Activated B cell treated with CpG ODN at 0.5 μM for 24 hours (primary cell): ENCODE measurements around the gene BCL6B. TPM values are rescaled to one million over a fixed set of nuclear protein-coding genes. Genes with fewer than 3 reads are reported as not detected.

Experiments used
- ATAC-seq: fragments of 200-7000 bp; cut with Tn5 transposase; one replicate; pipeline ENCODE4 v1.10.0; 2021; ENCODE audit warnings: low read depth, mild to moderate bottlenecking, moderate library complexity
- CTCF ChIA-PET: fragments of 350-600 bp; sonication (Branson Sonifier 250); formaldehyde crosslinking; loops from one replicate; lab custom pipeline; 2021; ENCODE audit warnings: antibody characterized with exemption; lab: Charles Lee
- POLR2A ChIA-PET: fragments of 350-600 bp; sonication (Branson Sonifier 250); formaldehyde crosslinking; loops from one replicate; lab custom pipeline; 2021; ENCODE audit warnings: antibody characterized with exemption; lab: Charles Lee
- DNase-seq: peaks from one replicate; pipeline ENCODE4 v3.0.0; 2022
- H3K27ac Mint-ChIP-seq: one replicate; pipeline ENCODE4 v1.8.0; 2020; ENCODE audit warnings: mixed read lengths
- H3K27me3 Mint-ChIP-seq: one replicate; pipeline ENCODE4 v1.8.0; 2021; ENCODE audit warnings: mixed read lengths
- H3K36me3 Mint-ChIP-seq: one replicate; pipeline ENCODE4 v1.8.0; 2021; ENCODE audit warnings: low read depth, mixed read lengths
- H3K4me1 Mint-ChIP-seq: one replicate; pipeline ENCODE4 v1.8.0; 2021; ENCODE audit warnings: mixed read lengths
- H3K4me3 Mint-ChIP-seq: one replicate; pipeline ENCODE4 v1.8.0; 2020; ENCODE audit warnings: mild to moderate bottlenecking, mixed read lengths
- H3K9me3 Mint-ChIP-seq: one replicate; pipeline ENCODE4 v1.8.0; 2020; ENCODE audit warnings: mixed read lengths
- intact Hi-C: fragments of 100-400 bp; cut with micrococcal nuclease; formaldehyde crosslinking; loops from one replicate; pipeline ENCODE4 v1.15.1; 2024
- total RNA-seq: library from RNA; stranded (reverse); gene quantifications from 2 replicates; pipeline ENCODE4 v1.2.3, GENCODE V29; 2022
- TF ChIP-seq, protein P1 (sequence below): fragments of 200-600 bp; IDR thresholded peaks from one replicate; pipeline ENCODE4 v1.8.0; 2022; ENCODE audit warnings: antibody characterized with exemption, mild to moderate bottlenecking

Gene BCL6B
- total RNA-seq, 1 donor from 2014 or later, result 0.31 TPM

DNA sequence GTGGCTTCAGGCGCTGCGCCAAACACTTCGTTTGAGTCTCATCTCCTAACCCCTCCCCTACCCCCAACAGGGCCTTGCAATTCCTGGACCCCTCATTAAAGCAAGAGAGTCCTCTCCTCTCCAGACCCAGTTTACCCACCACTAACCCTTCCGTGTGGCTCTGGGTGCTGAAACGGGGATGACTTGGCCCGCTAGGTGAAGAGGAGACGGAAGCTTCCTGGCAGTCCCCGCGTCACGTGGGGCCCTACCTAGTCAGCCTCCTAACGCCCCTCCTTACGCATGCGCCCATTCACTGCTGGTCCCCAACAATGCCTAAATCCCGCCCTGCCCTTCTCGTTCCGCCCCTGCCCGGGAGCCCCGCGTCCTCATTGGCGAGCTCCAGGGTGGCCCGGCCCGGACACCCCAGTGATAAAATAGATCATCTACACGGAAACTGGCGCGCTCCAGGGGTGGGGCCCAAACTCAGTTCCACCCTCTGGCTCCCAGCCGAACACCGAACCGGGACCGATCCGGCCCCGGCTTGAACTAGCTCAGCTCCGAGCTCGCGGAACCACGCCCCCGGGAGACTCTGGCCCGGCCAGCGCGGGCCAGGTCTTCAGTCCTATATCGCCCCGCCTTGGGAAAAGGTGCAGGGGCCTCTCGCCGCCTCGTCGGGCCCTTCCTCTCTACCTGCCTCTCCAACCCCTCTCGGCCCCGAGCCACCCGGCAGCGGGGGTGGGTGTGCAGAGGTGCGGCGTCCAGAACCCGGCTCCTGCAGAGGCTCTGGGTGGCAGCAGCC, 12.9 kb downstream of the BCL6B start, which contains the start of gene SLC16A13:
Gene SLC16A13 (plus strand): TSS at position 425 of the 778 bp plus-strand sequence. CDS start 368 bp downstream, outside the sequence.
- H3K27ac Mint-ChIP-seq, result peak within 1 kb of the TSS; percentile 98
- ATAC-seq, result peak; percentile 95
- ChIA-PET CTCF (interaction anchor here (1.0 to 1.2 kb wide), 7 partner anchors 10 to 125 kb away, joined by 3 to 12 read pairs (median 4); no protein-coding TSS in a partner anchor), POLR2A (interaction anchor here (0.6 to 3.9 kb wide), 30 partner anchors 8 to 1212 kb away, joined by 3 to 112 read pairs (median 4); partner anchors contain the start of genes ACADVL, BCL6B, CTC1 and CTDNEP1)
- H3K4me1 Mint-ChIP-seq, result peaks cover 42% of the 10 kb centered on the region
- TF ChIP-seq, protein P1, sequence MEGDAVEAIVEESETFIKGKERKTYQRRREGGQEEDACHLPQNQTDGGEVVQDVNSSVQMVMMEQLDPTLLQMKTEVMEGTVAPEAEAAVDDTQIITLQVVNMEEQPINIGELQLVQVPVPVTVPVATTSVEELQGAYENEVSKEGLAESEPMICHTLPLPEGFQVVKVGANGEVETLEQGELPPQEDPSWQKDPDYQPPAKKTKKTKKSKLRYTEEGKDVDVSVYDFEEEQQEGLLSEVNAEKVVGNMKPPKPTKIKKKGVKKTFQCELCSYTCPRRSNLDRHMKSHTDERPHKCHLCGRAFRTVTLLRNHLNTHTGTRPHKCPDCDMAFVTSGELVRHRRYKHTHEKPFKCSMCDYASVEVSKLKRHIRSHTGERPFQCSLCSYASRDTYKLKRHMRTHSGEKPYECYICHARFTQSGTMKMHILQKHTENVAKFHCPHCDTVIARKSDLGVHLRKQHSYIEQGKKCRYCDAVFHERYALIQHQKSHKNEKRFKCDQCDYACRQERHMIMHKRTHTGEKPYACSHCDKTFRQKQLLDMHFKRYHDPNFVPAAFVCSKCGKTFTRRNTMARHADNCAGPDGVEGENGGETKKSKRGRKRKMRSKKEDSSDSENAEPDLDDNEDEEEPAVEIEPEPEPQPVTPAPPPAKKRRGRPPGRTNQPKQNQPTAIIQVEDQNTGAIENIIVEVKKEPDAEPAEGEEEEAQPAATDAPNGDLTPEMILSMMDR, result no peak
- intact Hi-C loops, result loop anchor here (1.0 kb wide), 3 partner anchors 8 to 21 kb away; a partner anchor contains a TSS
- DNase-seq, result peak; percentile 92
- H3K27me3 Mint-ChIP-seq, result no peaks in the 10 kb centered on the region
- H3K36me3 Mint-ChIP-seq, result peaks cover 8% of the 10 kb centered on the region
- no peaks in the 10 kb centered on the region for H3K9me3 Mint-ChIP-seq
- peak within 1 kb of the TSS; percentile 94 for H3K4me3 Mint-ChIP-seq

DNA sequence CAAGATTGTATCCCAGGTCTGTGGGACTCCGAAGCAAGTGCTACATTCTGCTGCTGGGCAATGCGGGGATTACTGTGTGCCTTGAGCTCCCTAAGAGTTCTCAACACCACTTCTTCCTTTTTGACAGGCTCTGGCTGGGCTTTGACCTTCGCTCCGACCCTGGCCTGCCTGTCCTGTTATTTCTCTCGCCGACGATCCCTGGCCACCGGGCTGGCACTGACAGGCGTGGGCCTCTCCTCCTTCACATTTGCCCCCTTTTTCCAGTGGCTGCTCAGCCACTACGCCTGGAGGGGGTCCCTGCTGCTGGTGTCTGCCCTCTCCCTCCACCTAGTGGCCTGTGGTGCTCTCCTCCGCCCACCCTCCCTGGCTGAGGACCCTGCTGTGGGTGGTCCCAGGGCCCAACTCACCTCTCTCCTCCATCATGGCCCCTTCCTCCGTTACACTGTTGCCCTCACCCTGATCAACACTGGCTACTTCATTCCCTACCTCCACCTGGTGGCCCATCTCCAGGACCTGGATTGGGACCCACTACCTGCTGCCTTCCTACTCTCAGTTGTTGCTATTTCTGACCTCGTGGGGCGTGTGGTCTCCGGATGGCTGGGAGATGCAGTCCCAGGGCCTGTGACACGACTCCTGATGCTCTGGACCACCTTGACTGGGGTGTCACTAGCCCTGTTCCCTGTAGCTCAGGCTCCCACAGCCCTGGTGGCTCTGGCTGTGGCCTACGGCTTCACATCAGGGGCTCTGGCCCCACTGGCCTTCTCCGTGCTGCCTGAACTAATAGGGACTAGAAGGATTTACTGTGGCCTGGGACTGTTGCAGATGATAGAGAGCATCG, 15.4 kb downstream of the BCL6B start:
- no peaks in the 10 kb centered on the region for H3K9me3 Mint-ChIP-seq
- H3K4me1 Mint-ChIP-seq, result peaks cover 58% of the 10 kb centered on the region
- H3K27ac Mint-ChIP-seq, result no peak overlapping the region
- H3K27me3 Mint-ChIP-seq, result no peaks in the 10 kb centered on the region
- TF ChIP-seq, protein P1, result no peak
- H3K4me3 Mint-ChIP-seq, result peak overlapping the region; percentile 46
- no peak for ATAC-seq
- ChIA-PET POLR2A (interaction anchor here (0.6 to 3.9 kb wide), 3 partner anchors 7 to 23 kb away, joined by 3 to 56 read pairs (median 5); partner anchors contain the start of gene SLC16A11), CTCF (no interaction called here)
- peaks cover 8% of the 10 kb centered on the region for H3K36me3 Mint-ChIP-seq
- intact Hi-C loops, result no loop called here
- no peak for DNase-seq

GRCh38 chr17:7039832-7040231, 17.0 kb downstream of the BCL6B start:
- intact Hi-C loops, result loop anchor here (10.0 kb wide), 1 partner anchor 545 kb away; the partner anchor contains the start of gene MPDU1
- ChIA-PET POLR2A (interaction anchor here (0.6 to 1.7 kb wide), 2 partner anchors 16 to 25 kb away, joined by 4 to 6 read pairs; no protein-coding TSS in a partner anchor), CTCF (interaction anchor here (0.6 kb wide), 1 partner anchor 132 kb away, joined by 4 read pairs; no protein-coding TSS in a partner anchor)
- Mint-ChIP-seq H3K27ac (peak overlapping the region; percentile 46), H3K4me3 (no peak overlapping the region), H3K36me3 (peaks cover 8% of the 10 kb centered on the region), H3K27me3 (no peaks in the 10 kb centered on the region), H3K4me1 (peaks cover 57% of the 10 kb centered on the region), H3K9me3 (no peaks in the 10 kb centered on the region)
- TF ChIP-seq, protein P1, result no peak
- ATAC-seq (no peak), DNase-seq (no peak)

- Mint-ChIP-seq H3K27me3 (no peaks in the 10 kb centered on the region), H3K9me3 (no peaks in the 10 kb centered on the region), H3K4me1 (peaks cover 53% of the 10 kb centered on the region), H3K4me3 (peak overlapping the region; percentile 74), H3K27ac (peak overlapping the region; percentile 53), H3K36me3 (no peaks in the 10 kb centered on the region)
- ChIA-PET POLR2A (interaction anchor here (0.6 to 1.9 kb wide), 9 partner anchors 10 to 645 kb away, joined by 3 to 13 read pairs (median 6); partner anchors contain the start of gene TP53), CTCF (interaction anchor here (1.0 to 1.3 kb wide), 3 partner anchors 10 to 131 kb away, joined by 3 read pairs; no protein-coding TSS in a partner anchor)
- peak; percentile 30 for DNase-seq
- TF ChIP-seq, protein P1, result no peak
- intact Hi-C loops, result loop anchor here (10.0 kb wide), 1 partner anchor 543 kb away; the partner anchor contains the start of gene MPDU1
- peak; percentile 16 for ATAC-seq
These were observed 19.0 kb downstream of the BCL6B start for GRCh38 chr17:7041607-7042500.
